HG03060 (cell line): Measurements from ENCODE around the gene CFAP46.
"Not testable (repeated sequence)": the region's sequence is repeated elsewhere in the genome, so short reads cannot be mapped to it uniquely, and the experiment has no call there.

ENCODE experiments used
- ATAC-seq: cut with Tn5 transposase; IDR thresholded peaks from one replicate; pipeline ENCODE4 v1.9.1; 2021; ENCODE audit warnings: low read depth, moderate number of reproducible peaks; ENCODE audit not compliant: unreplicated experiment

The CFAP46 gene

GRCh38 chr10:132784866-132785722, 157.3 kb downstream of the CFAP46 start:
- ATAC-seq = no peak

GRCh38 chr10:132783940-132784865, 158.2 kb downstream of the CFAP46 start:
- ATAC-seq = no peak

- no peak for ATAC-seq
Measured at GRCh38 chr10:132783165-132783939, 159.0 kb downstream of the CFAP46 start.

GRCh38 chr10:132781556-132781955, 160.8 kb downstream of the CFAP46 start:
- ATAC-seq = no peak

GRCh38 chr10:132780356-132780755, 162.0 kb downstream of the CFAP46 start:
- ATAC-seq = no peak

GRCh38 chr10:132779549-132780294, 162.6 kb downstream of the CFAP46 start:
- no peak for ATAC-seq

- ATAC-seq = no peak
Measured at GRCh38 chr10:132777441-132777840, 164.9 kb downstream of the CFAP46 start.

- ATAC-seq = no peak
Measured at GRCh38 chr10:132776821-132777220, 165.5 kb downstream of the CFAP46 start.

GRCh38 chr10:132776186-132776585, 166.2 kb downstream of the CFAP46 start:
- ATAC-seq = no peak

- ATAC-seq = no peak
Measured at GRCh38 chr10:132774902-132775863, 167.2 kb downstream of the CFAP46 start.

GRCh38 chr10:132774181-132774901, 168.0 kb downstream of the CFAP46 start:
- no peak for ATAC-seq

GRCh38 chr10:132772816-132773215, 169.6 kb downstream of the CFAP46 start:
- ATAC-seq = not testable (repeated sequence)

- ATAC-seq = no peak
Measured at GRCh38 chr10:132770061-132771021, 172.0 kb downstream of the CFAP46 start.

GRCh38 chr10:132768346-132769248, 173.8 kb downstream of the CFAP46 start:
- no peak for ATAC-seq

- no peak for ATAC-seq
Measured at GRCh38 chr10:132766291-132766690, 176.1 kb downstream of the CFAP46 start.

- no peak for ATAC-seq
Measured at GRCh38 chr10:132765435-132765834, 176.9 kb downstream of the CFAP46 start.
